GM12878 (cell line): ENCODE data around the gene APPL2. TPM values are rescaled to one million over a fixed set of nuclear protein-coding genes. Genes with fewer than 3 reads are reported as not detected.

Source experiments
- ATAC-seq: fragments of 200-7000 bp; cut with Tn5 transposase; 3 replicates; pipeline ENCODE4 v1.9.1; 2020; ENCODE audit warnings: mild to moderate bottlenecking, moderate library complexity
- BruUV-seq: library from RNA; stranded (reverse); fragments of 400-500 nt; replicated peaks from 2 replicates; lab custom pipeline; 2021; lab: Mats Ljungman, UMichigan
- CTCF ChIA-PET: fragments of 300-600 bp; sonication (Branson Sonifier 250); formaldehyde crosslinking; extraction: SDS; loops from one replicate; lab custom pipeline; 2021; ENCODE audit warnings: inconsistent platforms; lab: Yijun Ruan, JAX
- POLR2A ChIA-PET: fragments of 350-600 bp; formaldehyde crosslinking; extraction: SDS; loops from one replicate; lab custom pipeline; 2021; ENCODE audit warnings: inconsistent platforms; lab: Charles Lee
- RAD21 ChIA-PET: fragments of 300-600 bp; sonication (Branson Sonifier 250); formaldehyde crosslinking; loops from one replicate; lab custom pipeline; 2023; ENCODE audit warnings: antibody characterized with exemption; ENCODE audit not compliant: unreplicated experiment; lab: Charles Lee
- SMC1A ChIA-PET: fragments of 300-600 bp; sonication (Branson Sonifier 250); formaldehyde crosslinking; loops from one replicate; lab custom pipeline; 2023; ENCODE audit not compliant: unreplicated experiment, uncharacterized antibody; lab: Charles Lee
- DNase-seq: peaks from one replicate; pipeline ENCODE4 v3.0.0-alpha.2; 2011; ENCODE audit warnings: low read depth, low spot score
- FAIRE-seq: peaks from 3 replicates; lab custom pipeline; 2011; peaks lifted over from hg19 to GRCh38; lab: Jason Lieb, UNC
- H2AFZ ChIP-seq: 2 replicates; pipeline ENCODE4 v1.6.0; 2011; ENCODE audit warnings: low read depth, low read length, control low read depth; ENCODE audit not compliant: control insufficient read depth
- H3K27ac ChIP-seq: 2 replicates; pipeline ENCODE4 v1.5.1; 2011; ENCODE audit warnings: control low read depth; ENCODE audit not compliant: control insufficient read depth, insufficient read depth
- H3K27me3 ChIP-seq, 2 experiments: replicated peaks in 1 of 2; 2 replicates each; pipeline versions ENCODE4 v1.6.0 to v1.6.1; 2011; ENCODE audit warnings: low read length in 1 of 2; ENCODE audit not compliant: control insufficient read depth in 2 of 2, insufficient read depth in 2 of 2
- H3K36me3 ChIP-seq, 2 experiments: 2 replicates each; pipeline ENCODE4 v1.5.1; 2011; ENCODE audit warnings: low read length in 1 of 2; ENCODE audit not compliant: control insufficient read depth in 2 of 2, insufficient read depth in 2 of 2
- H3K4me1 ChIP-seq: 2 replicates; pipeline ENCODE4 v1.6.1; 2011; ENCODE audit warnings: mild to moderate bottlenecking, low read length, moderate library complexity, mixed read lengths; ENCODE audit not compliant: control insufficient read depth, insufficient read depth
- H3K4me2 ChIP-seq: 2 replicates; pipeline ENCODE4 v1.6.0; 2011; ENCODE audit warnings: control low read depth; ENCODE audit not compliant: control insufficient read depth, insufficient read depth
- H3K4me3 ChIP-seq: fragments of 200-600 bp; sonication (generic); 2 replicates; pipeline ENCODE4 v1.5.1; 2016
- H3K79me2 ChIP-seq: 2 replicates; pipeline ENCODE4 v1.6.0; 2011; ENCODE audit warnings: low read length; ENCODE audit not compliant: control insufficient read depth, insufficient read depth
- H3K9ac ChIP-seq: 2 replicates; pipeline ENCODE4 v1.8.0; 2011; ENCODE audit warnings: low read length, control low read depth, mixed read lengths; ENCODE audit not compliant: control insufficient read depth, insufficient read depth
- H3K9me3 ChIP-seq: replicated peaks from 3 replicates; pipeline ENCODE4 v1.5.1; 2011; ENCODE audit warnings: mild to moderate bottlenecking, low read length; ENCODE audit not compliant: control insufficient read depth, insufficient read depth
- H4K20me1 ChIP-seq: 2 replicates; pipeline ENCODE4 v1.6.0; 2011; ENCODE audit not compliant: control insufficient read depth, insufficient read depth
- ASH2L ChIP-seq: fragments of 300-600, 200-600 bp; sonication (generic); IDR thresholded peaks from 2 replicates; pipeline ENCODE4 v1.6.1; 2017; ENCODE audit warnings: low read depth, mild to moderate bottlenecking, borderline replicate concordance
- CEBPB ChIP-seq, 2 experiments: fragments of 150-350 bp in 1 of 2; IDR thresholded peaks; 2 replicates each; pipeline ENCODE4 v1.6.1; 2012 to 2014; ENCODE audit warnings: low read depth in 2 of 2, low read length in 2 of 2, borderline replicate concordance in 1 of 2, inconsistent platforms in 1 of 2
- FOXK2 ChIP-seq: fragments of 450-650 bp; IDR thresholded peaks from 2 replicates; pipeline ENCODE4 v1.6.1; 2017; ENCODE audit warnings: mild to moderate bottlenecking, moderate library complexity
- GABPA ChIP-seq: IDR thresholded peaks from 2 replicates; pipeline ENCODE4 v1.6.1; 2014; ENCODE audit warnings: antibody characterized with exemption, low read depth, mild to moderate bottlenecking, inconsistent platforms
- IKZF1 ChIP-seq: fragments of 450-650 bp; conservative IDR thresholded peaks from 2 replicates; pipeline ENCODE4 v1.6.1; 2017; ENCODE audit warnings: antibody characterized with exemption, mild to moderate bottlenecking
- JUND ChIP-seq: IDR thresholded peaks from 2 replicates; pipeline ENCODE4 v1.6.1; 2012; ENCODE audit warnings: low read depth, mild to moderate bottlenecking, low read length, improper control_type of control experiment, moderate library complexity
- KDM1A ChIP-seq: fragments of 200-600 bp; sonication (generic); IDR thresholded peaks from 2 replicates; pipeline ENCODE4 v1.6.1; 2016; ENCODE audit warnings: borderline replicate concordance
- NFXL1 ChIP-seq: fragments of 450-650 bp; IDR thresholded peaks from 2 replicates; pipeline ENCODE4 v1.6.1; 2017; ENCODE audit warnings: antibody characterized with exemption, mild to moderate bottlenecking, borderline replicate concordance
- NFYB ChIP-seq: IDR thresholded peaks from 2 replicates; pipeline ENCODE4 v1.6.1; 2011; ENCODE audit warnings: low read depth, mild to moderate bottlenecking, low read length, improper control_type of control experiment, moderate library complexity; ENCODE audit not compliant: insufficient read depth
- NRF1 ChIP-seq: conservative IDR thresholded peaks from 2 replicates; pipeline ENCODE4 v1.6.1; 2011; ENCODE audit warnings: mild to moderate bottlenecking, low read depth, low read length, improper control_type of control experiment
- PAX8 ChIP-seq: fragments of 450-650 bp; IDR thresholded peaks from 2 replicates; pipeline ENCODE4 v1.6.1; 2017; ENCODE audit warnings: mild to moderate bottlenecking, moderate library complexity
- SIN3A ChIP-seq: IDR thresholded peaks from 2 replicates; pipeline ENCODE4 v1.6.1; 2012; ENCODE audit warnings: low read depth, low read length, improper control_type of control experiment
- YY1 ChIP-seq: IDR thresholded peaks from 2 replicates; pipeline ENCODE4 v1.6.1; 2011; ENCODE audit warnings: low read depth, mild to moderate bottlenecking, low read length
- ZBED1 ChIP-seq: IDR thresholded peaks from 2 replicates; pipeline ENCODE4 v1.6.1; 2016; ENCODE audit warnings: borderline replicate concordance
- WGBS: methylation state at CpG from one replicate; pipeline ENCODE4 v1.1.6; 2016; ENCODE audit warnings: low lambda C conversion rate; ENCODE audit not compliant: insufficient replicate concordance, insufficient coverage; ENCODE audit errors: missing lambda C conversion rate; 5-methylcytosine and 5-hydroxymethylcytosine counted together
- in situ Hi-C: fragments of 300-500 bp; cut with MboI; formaldehyde crosslinking; loops from 9 replicates; pipeline ENCODE4 v1.14.3; 2018; ENCODE audit warnings: mixed read lengths
- intact Hi-C: fragments of 100-400 bp; cut with micrococcal nuclease; formaldehyde crosslinking; loops from one replicate; pipeline ENCODE4 v1.14.2; 2022; ENCODE audit not compliant: unreplicated experiment
- polyA plus RNA-seq, 11 experiments: library from polyadenylated mRNA; depleted of rRNA in 4 of 11; unstranded in 6 of 11; stranded (reverse) in 5 of 11; fragments of >200 nt; fragmentation: Nextera tagmentation in 4 of 11; fragmentation: Illumina TruSeq in 1 of 11; extraction: Ambion mirVana in 4 of 11; extraction: Trizol in 1 of 11; gene quantifications; 1 replicate in 1 of 11; 2 replicates in 10 of 11; pipeline versions ENCODE4 v1.2.1 to v1.2.3, GENCODE V29; 2011 to 2016; ENCODE audit warnings: inconsistent platforms in 2 of 11, missing spikeins in 2 of 11, low read depth in 1 of 11
- total RNA-seq, 4 experiments: library from RNA; depleted of rRNA in 3 of 4; stranded (reverse); fragments of >200 nt in 3 of 4; fragmentation: Illumina TruSeq in 1 of 4; extraction: Trizol in 1 of 4; gene quantifications; 2 replicates each; pipeline versions ENCODE4 v1.2.1 to v1.2.3, GENCODE V29; 2013 to 2021
- TF ChIP-seq, protein P1 (sequence below): IDR thresholded peaks from 2 replicates; pipeline ENCODE4 v1.6.1; 2011; ENCODE audit warnings: low read depth, mild to moderate bottlenecking, low read length, moderate library complexity, borderline replicate concordance; ENCODE audit errors: extremely low read depth
- TF ChIP-seq, protein P2 (sequence below): fragments of 450-650 bp; IDR thresholded peaks from 2 replicates; pipeline ENCODE4 v1.6.1; 2017; ENCODE audit warnings: mild to moderate bottlenecking
- TF ChIP-seq, protein P3 (sequence below): fragments of 450-650 bp; IDR thresholded peaks from 2 replicates; pipeline ENCODE4 v1.6.1; 2017; ENCODE audit warnings: antibody characterized with exemption, mild to moderate bottlenecking, moderate library complexity
- TF ChIP-seq, protein P4 (sequence below): fragments of 150-350 bp; IDR thresholded peaks from 2 replicates; pipeline ENCODE4 v1.6.1; 2016; ENCODE audit warnings: low read depth, low read length

Gene APPL2
- total and polyA plus RNA-seq, 10 of the 15 experiments (the other 5 are each of a cell fraction or from before 2014, with no cell fraction given), result 1.9 to 14.2 (median 7.5) TPM

DNA sequence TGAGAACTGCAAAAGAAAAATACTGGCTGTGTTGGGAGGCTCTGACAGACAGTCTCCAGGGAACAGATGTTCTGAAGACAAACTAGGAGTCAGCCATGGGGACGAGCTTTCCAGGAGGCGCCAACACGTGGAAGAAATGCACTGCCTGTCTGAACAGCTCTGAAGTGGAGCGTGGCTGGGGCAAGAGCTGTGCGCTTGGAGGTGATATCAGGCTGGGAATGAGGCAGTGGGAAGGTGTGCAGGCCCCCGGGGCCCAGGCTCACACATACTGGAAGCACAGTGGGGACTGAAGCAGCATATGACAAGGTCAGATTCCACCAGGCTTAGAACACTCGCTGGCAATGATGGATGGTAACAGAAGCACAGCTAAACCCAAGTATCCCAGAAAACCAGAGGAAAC, 17.5 kb downstream of the APPL2 start:
- no peak overlapping the region for H3K4me2 ChIP-seq
- H3K36me3 ChIP-seq, result peaks cover 0 to 2% of the 10 kb centered on the region in 2 experiments; a peak in 3 of 4 replicates
- intact Hi-C loops, result no loop called here
- ChIA-PET SMC1A (no interaction called here), CTCF (no interaction called here), POLR2A (no interaction called here), RAD21 (no interaction called here)
- H2AFZ ChIP-seq, result no peak overlapping the region
- DNase-seq (no peak), ATAC-seq (no peak), FAIRE-seq (no peak)
- in situ Hi-C loops, result no loop called here
- BruUV-seq, result no TSS peak
- H3K27me3 ChIP-seq, result no peaks in the 10 kb centered on the region
- no peak overlapping the region for H3K27ac ChIP-seq
- H4K20me1 ChIP-seq, result no peaks in the 10 kb centered on the region; the same call in 1 of the 2 replicates
- 74% methylated on average over 7 of the region's 7 CpGs for WGBS
- no peak overlapping the region for H3K9ac ChIP-seq
- no peaks in the 10 kb centered on the region for H3K4me1 ChIP-seq
- H3K4me3 ChIP-seq, result no peak overlapping the region
- H3K79me2 ChIP-seq, result no peaks in the 10 kb centered on the region
- no peaks in the 10 kb centered on the region for H3K9me3 ChIP-seq
- TF ChIP-seq, protein P1, sequence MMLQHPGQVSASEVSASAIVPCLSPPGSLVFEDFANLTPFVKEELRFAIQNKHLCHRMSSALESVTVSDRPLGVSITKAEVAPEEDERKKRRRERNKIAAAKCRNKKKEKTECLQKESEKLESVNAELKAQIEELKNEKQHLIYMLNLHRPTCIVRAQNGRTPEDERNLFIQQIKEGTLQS, result no peak
- no peak for TF ChIP-seq YY1
- TF ChIP-seq, protein P2, sequence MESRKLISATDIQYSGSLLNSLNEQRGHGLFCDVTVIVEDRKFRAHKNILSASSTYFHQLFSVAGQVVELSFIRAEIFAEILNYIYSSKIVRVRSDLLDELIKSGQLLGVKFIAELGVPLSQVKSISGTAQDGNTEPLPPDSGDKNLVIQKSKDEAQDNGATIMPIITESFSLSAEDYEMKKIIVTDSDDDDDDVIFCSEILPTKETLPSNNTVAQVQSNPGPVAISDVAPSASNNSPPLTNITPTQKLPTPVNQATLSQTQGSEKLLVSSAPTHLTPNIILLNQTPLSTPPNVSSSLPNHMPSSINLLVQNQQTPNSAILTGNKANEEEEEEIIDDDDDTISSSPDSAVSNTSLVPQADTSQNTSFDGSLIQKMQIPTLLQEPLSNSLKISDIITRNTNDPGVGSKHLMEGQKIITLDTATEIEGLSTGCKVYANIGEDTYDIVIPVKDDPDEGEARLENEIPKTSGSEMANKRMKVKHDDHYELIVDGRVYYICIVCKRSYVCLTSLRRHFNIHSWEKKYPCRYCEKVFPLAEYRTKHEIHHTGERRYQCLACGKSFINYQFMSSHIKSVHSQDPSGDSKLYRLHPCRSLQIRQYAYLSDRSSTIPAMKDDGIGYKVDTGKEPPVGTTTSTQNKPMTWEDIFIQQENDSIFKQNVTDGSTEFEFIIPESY, result no peak
- TF ChIP-seq NRF1, result no peak
- no peak for TF ChIP-seq ASH2L
- no peak for TF ChIP-seq JUND
- TF ChIP-seq GABPA, result no peak
- TF ChIP-seq NFXL1, result no peak
- no peak for TF ChIP-seq NFYB
- no peak for TF ChIP-seq FOXK2
- no peak for TF ChIP-seq PAX8
- TF ChIP-seq KDM1A, result no peak
- TF ChIP-seq SIN3A, result no peak
- TF ChIP-seq, protein P3, sequence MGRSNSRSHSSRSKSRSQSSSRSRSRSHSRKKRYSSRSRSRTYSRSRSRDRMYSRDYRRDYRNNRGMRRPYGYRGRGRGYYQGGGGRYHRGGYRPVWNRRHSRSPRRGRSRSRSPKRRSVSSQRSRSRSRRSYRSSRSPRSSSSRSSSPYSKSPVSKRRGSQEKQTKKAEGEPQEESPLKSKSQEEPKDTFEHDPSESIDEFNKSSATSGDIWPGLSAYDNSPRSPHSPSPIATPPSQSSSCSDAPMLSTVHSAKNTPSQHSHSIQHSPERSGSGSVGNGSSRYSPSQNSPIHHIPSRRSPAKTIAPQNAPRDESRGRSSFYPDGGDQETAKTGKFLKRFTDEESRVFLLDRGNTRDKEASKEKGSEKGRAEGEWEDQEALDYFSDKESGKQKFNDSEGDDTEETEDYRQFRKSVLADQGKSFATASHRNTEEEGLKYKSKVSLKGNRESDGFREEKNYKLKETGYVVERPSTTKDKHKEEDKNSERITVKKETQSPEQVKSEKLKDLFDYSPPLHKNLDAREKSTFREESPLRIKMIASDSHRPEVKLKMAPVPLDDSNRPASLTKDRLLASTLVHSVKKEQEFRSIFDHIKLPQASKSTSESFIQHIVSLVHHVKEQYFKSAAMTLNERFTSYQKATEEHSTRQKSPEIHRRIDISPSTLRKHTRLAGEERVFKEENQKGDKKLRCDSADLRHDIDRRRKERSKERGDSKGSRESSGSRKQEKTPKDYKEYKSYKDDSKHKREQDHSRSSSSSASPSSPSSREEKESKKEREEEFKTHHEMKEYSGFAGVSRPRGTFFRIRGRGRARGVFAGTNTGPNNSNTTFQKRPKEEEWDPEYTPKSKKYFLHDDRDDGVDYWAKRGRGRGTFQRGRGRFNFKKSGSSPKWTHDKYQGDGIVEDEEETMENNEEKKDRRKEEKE, result no peak
- TF ChIP-seq IKZF1, result no peak
- TF ChIP-seq, protein P4, sequence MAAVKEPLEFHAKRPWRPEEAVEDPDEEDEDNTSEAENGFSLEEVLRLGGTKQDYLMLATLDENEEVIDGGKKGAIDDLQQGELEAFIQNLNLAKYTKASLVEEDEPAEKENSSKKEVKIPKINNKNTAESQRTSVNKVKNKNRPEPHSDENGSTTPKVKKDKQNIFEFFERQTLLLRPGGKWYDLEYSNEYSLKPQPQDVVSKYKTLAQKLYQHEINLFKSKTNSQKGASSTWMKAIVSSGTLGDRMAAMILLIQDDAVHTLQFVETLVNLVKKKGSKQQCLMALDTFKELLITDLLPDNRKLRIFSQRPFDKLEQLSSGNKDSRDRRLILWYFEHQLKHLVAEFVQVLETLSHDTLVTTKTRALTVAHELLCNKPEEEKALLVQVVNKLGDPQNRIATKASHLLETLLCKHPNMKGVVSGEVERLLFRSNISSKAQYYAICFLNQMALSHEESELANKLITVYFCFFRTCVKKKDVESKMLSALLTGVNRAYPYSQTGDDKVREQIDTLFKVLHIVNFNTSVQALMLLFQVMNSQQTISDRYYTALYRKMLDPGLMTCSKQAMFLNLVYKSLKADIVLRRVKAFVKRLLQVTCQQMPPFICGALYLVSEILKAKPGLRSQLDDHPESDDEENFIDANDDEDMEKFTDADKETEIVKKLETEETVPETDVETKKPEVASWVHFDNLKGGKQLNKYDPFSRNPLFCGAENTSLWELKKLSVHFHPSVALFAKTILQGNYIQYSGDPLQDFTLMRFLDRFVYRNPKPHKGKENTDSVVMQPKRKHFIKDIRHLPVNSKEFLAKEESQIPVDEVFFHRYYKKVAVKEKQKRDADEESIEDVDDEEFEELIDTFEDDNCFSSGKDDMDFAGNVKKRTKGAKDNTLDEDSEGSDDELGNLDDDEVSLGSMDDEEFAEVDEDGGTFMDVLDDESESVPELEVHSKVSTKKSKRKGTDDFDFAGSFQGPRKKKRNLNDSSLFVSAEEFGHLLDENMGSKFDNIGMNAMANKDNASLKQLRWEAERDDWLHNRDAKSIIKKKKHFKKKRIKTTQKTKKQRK, result no peak
- TF ChIP-seq ZBED1, result no peak
- TF ChIP-seq CEBPB (IDR thresholded peaks at IDR 0.05; ENCODE audit: borderline replicate concordance in 1 of 2, low read depth in 2 of 2, low read length in 2 of 2), result no peak
